Measurements from ENCODE around the gene SLC1A2.

DNA sequence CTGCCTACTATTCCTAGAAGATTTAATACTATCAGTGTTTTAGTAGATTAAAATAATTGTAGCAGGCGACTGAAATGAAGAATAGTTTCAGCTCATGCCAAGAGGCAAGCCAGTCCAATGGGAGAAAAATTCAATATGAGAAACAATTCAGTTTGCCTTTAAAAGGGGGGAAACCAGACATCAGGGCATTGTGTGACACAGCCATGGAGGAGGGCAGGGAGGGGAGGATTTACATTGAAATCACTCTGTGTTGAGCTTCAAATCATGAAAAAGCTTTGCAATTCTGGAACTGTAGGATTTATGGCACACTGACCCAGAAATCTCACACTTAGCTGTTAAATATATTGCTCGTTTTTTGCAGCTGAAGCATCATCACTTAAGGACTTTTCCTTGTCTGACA, 4.6 kb downstream of the SLC1A2 start:
- TF ChIP-seq POLR2AphosphoS5 (IDR thresholded peaks at IDR 0.05; ENCODE audit: insufficient read depth, low read depth, low read length) (no peak), POLR2A (IDR thresholded peaks at IDR 0.05; ENCODE audit: low read depth, low read length) (no peak), EZH2 (IDR thresholded peaks at IDR 0.05; ENCODE audit: borderline replicate concordance, low read depth, low read length, severe bottlenecking) (no peak)
- TF ChIP-seq, protein P1, sequence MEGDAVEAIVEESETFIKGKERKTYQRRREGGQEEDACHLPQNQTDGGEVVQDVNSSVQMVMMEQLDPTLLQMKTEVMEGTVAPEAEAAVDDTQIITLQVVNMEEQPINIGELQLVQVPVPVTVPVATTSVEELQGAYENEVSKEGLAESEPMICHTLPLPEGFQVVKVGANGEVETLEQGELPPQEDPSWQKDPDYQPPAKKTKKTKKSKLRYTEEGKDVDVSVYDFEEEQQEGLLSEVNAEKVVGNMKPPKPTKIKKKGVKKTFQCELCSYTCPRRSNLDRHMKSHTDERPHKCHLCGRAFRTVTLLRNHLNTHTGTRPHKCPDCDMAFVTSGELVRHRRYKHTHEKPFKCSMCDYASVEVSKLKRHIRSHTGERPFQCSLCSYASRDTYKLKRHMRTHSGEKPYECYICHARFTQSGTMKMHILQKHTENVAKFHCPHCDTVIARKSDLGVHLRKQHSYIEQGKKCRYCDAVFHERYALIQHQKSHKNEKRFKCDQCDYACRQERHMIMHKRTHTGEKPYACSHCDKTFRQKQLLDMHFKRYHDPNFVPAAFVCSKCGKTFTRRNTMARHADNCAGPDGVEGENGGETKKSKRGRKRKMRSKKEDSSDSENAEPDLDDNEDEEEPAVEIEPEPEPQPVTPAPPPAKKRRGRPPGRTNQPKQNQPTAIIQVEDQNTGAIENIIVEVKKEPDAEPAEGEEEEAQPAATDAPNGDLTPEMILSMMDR (IDR thresholded peaks at IDR 0.05; ENCODE audit: extremely low read depth in 1 of 2, insufficient read depth in 1 of 2, low read depth in 1 of 2, low read length in 2 of 2): no peak

Data from endothelial cell of umbilical vein (primary cell).